K562 (cell line): ENCODE measurements around the gene AMN1. TPM values are rescaled to one million over a fixed set of nuclear protein-coding genes. Genes with fewer than 3 reads are reported as not detected.

Experiments
- BRD4 ChIP-seq: fragments of 200-600 bp; sonication (generic); IDR thresholded peaks from 2 replicates; pipeline ENCODE4 v1.6.1; 2017; ENCODE audit warnings: inconsistent platforms
- BRD9 ChIP-seq: fragments of 450-650 bp; IDR thresholded peaks from 2 replicates; pipeline ENCODE4 v1.6.1; 2018; ENCODE audit warnings: low read depth; ENCODE audit not compliant: partially characterized antibody
- CUX1 ChIP-seq: fragments of 200-800 bp; sonication (Bioruptor generic); IDR thresholded peaks from 2 replicates; pipeline ENCODE4 v1.6.1; 2016; ENCODE audit warnings: missing genetic modification characterization, missing compliant biosample characterization
- FOXK1 ChIP-seq: sonication (generic); formaldehyde crosslinking; IDR thresholded peaks from 2 replicates; pipeline ENCODE4 v1.8.0; 2022; ENCODE audit warnings: missing genetic modification reagents, mild to moderate bottlenecking, borderline replicate concordance
- HMG20B ChIP-seq: fragments of 250-450 bp; sonication (Bioruptor Pico); IDR thresholded peaks from 2 replicates; pipeline ENCODE4 v1.5.0; 2021; ENCODE audit warnings: mild to moderate bottlenecking
- L3MBTL2 ChIP-seq: fragments of 450-650 bp; IDR thresholded peaks from 2 replicates; pipeline ENCODE4 v1.6.1; 2016; ENCODE audit warnings: mild to moderate bottlenecking, moderate library complexity
- MEIS2 ChIP-seq: fragments of 450-650 bp; IDR thresholded peaks from 2 replicates; pipeline ENCODE4 v1.6.1; 2014; ENCODE audit warnings: mild to moderate bottlenecking; ENCODE audit not compliant: partially characterized antibody
- NCOA1 ChIP-seq: fragments of 450-650 bp; IDR thresholded peaks from 2 replicates; pipeline ENCODE4 v1.6.1; 2016; ENCODE audit warnings: low read depth
- RCOR1 ChIP-seq, 2 experiments: IDR thresholded peaks; 2 replicates each; pipeline ENCODE4 v1.6.1; 2012; ENCODE audit warnings: low read depth in 2 of 2, low read length in 2 of 2, borderline replicate concordance in 1 of 2, improper control_type of control experiment in 1 of 2
- SIN3B ChIP-seq: fragments of 450-650 bp; IDR thresholded peaks from 2 replicates; pipeline ENCODE4 v1.6.1; 2017; ENCODE audit warnings: low read depth, mild to moderate bottlenecking, moderate library complexity
- SUPT5H ChIP-seq: fragments of 450-650 bp; IDR thresholded peaks from 2 replicates; pipeline ENCODE4 v1.6.1; 2016
- TEAD2 ChIP-seq: fragments of 450-650 bp; IDR thresholded peaks from 2 replicates; pipeline ENCODE4 v1.6.1; 2016; ENCODE audit warnings: missing genetic modification characterization, control low read depth, missing compliant biosample characterization
- ZBTB8A ChIP-seq: fragments of 450-650 bp; IDR thresholded peaks from 2 replicates; pipeline ENCODE4 v1.6.1; 2018; ENCODE audit warnings: mild to moderate bottlenecking, moderate library complexity; ENCODE audit not compliant: partially characterized antibody
- ZSCAN32 ChIP-seq: fragments of 450-650 bp; formaldehyde crosslinking; IDR thresholded peaks from 2 replicates; pipeline ENCODE4 v1.4.0; 2020; ENCODE audit warnings: mild to moderate bottlenecking, moderate library complexity
- polyA plus RNA-seq, 8 experiments: library from polyadenylated mRNA; depleted of rRNA in 4 of 8; stranded (reverse) in 5 of 8; unstranded in 3 of 8; fragments of >200 nt; fragmentation: Nextera tagmentation in 2 of 8; fragmentation: Illumina TruSeq in 1 of 8; extraction: Ambion mirVana in 2 of 8; extraction: Trizol in 1 of 8; gene quantifications; 2 replicates each; pipeline versions ENCODE4 v1.2.1 to v1.2.3, GENCODE V29; 2011 to 2014; ENCODE audit warnings: inconsistent platforms in 1 of 8, missing spikeins in 1 of 8
- total RNA-seq, 7 experiments: library from RNA; depleted of rRNA in 6 of 7; stranded (reverse); fragments of >200 nt in 6 of 7; fragmentation: Illumina TruSeq in 2 of 7; extraction: Trizol in 2 of 7; gene quantifications; 2 replicates each; pipeline versions ENCODE4 v1.2.1 to v1.2.3, GENCODE V29; 2011 to 2021; ENCODE audit warnings: low replicate concordance in 1 of 7
- TF ChIP-seq, protein P1 (sequence below): sonication (generic); formaldehyde crosslinking; IDR thresholded peaks from 2 replicates; pipeline ENCODE4 v1.8.0; 2022; ENCODE audit warnings: mild to moderate bottlenecking, missing genetic modification reagents
- TF ChIP-seq, protein P2 (sequence below): fragments of 450-650 bp; formaldehyde crosslinking; IDR thresholded peaks from 2 replicates; pipeline ENCODE4 v1.4.0; 2020; ENCODE audit warnings: mild to moderate bottlenecking, moderate library complexity

AMN1 gene
- total and polyA plus RNA-seq, 9 of the 15 experiments (the other 6 are each of a cell fraction or from before 2014, with no cell fraction given), result 5.2 to 27.6 (median 13.0) TPM

- TF ChIP-seq CUX1, result no peak
- no peak for TF ChIP-seq FOXK1 (CRISPR knock-in tag)
- no peak for TF ChIP-seq ZBTB8A
- TF ChIP-seq NCOA1, result no peak
- TF ChIP-seq, protein P1, sequence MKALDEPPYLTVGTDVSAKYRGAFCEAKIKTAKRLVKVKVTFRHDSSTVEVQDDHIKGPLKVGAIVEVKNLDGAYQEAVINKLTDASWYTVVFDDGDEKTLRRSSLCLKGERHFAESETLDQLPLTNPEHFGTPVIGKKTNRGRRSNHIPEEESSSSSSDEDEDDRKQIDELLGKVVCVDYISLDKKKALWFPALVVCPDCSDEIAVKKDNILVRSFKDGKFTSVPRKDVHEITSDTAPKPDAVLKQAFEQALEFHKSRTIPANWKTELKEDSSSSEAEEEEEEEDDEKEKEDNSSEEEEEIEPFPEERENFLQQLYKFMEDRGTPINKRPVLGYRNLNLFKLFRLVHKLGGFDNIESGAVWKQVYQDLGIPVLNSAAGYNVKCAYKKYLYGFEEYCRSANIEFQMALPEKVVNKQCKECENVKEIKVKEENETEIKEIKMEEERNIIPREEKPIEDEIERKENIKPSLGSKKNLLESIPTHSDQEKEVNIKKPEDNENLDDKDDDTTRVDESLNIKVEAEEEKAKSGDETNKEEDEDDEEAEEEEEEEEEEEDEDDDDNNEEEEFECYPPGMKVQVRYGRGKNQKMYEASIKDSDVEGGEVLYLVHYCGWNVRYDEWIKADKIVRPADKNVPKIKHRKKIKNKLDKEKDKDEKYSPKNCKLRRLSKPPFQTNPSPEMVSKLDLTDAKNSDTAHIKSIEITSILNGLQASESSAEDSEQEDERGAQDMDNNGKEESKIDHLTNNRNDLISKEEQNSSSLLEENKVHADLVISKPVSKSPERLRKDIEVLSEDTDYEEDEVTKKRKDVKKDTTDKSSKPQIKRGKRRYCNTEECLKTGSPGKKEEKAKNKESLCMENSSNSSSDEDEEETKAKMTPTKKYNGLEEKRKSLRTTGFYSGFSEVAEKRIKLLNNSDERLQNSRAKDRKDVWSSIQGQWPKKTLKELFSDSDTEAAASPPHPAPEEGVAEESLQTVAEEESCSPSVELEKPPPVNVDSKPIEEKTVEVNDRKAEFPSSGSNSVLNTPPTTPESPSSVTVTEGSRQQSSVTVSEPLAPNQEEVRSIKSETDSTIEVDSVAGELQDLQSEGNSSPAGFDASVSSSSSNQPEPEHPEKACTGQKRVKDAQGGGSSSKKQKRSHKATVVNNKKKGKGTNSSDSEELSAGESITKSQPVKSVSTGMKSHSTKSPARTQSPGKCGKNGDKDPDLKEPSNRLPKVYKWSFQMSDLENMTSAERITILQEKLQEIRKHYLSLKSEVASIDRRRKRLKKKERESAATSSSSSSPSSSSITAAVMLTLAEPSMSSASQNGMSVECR (CRISPR knock-in tag), result no peak
- TF ChIP-seq RCOR1 (IDR thresholded peaks at IDR 0.05; ENCODE audit: borderline replicate concordance in 1 of 2, low read depth in 2 of 2, low read length in 2 of 2), result peak in 1 of 2 experiments; percentile 55; a peak in 1 of 4 replicates
- no peak for TF ChIP-seq HMG20B (CRISPR knock-in tag)
- TF ChIP-seq MEIS2, result peak; percentile 51
- 0 out of 2 replicates have a peak, but pooled peaks have one; percentile 38 for TF ChIP-seq L3MBTL2
- TF ChIP-seq, protein P2, sequence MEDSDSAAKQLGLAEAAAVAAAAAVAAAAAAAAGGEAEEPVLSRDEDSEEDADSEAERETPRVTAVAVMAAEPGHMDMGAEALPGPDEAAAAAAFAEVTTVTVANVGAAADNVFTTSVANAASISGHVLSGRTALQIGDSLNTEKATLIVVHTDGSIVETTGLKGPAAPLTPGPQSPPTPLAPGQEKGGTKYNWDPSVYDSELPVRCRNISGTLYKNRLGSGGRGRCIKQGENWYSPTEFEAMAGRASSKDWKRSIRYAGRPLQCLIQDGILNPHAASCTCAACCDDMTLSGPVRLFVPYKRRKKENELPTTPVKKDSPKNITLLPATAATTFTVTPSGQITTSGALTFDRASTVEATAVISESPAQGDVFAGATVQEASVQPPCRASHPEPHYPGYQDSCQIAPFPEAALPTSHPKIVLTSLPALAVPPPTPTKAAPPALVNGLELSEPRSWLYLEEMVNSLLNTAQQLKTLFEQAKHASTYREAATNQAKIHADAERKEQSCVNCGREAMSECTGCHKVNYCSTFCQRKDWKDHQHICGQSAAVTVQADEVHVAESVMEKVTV (CRISPR knock-in tag), result peak; percentile 95
- no peak for TF ChIP-seq ZSCAN32 (CRISPR knock-in tag)
- TF ChIP-seq SIN3B, result no peak
- no peak for TF ChIP-seq BRD4
- TF ChIP-seq TEAD2 (tag), result 0 out of 2 replicates have a peak, but pooled peaks have one; percentile 3
- no peak for TF ChIP-seq SUPT5H
- TF ChIP-seq BRD9, result no peak
Observed at GRCh38 chr12:31682136-31682962, 46.5 kb downstream of the AMN1 start (continued).
